HG02938 (cell line): ENCODE measurements around the gene METTL4.
"Not testable (repeated sequence)": the region's sequence is repeated elsewhere in the genome, so short reads cannot be mapped to it uniquely, and the experiment has no call there.

Experiments
- ATAC-seq: cut with Tn5 transposase; IDR thresholded peaks from one replicate; pipeline ENCODE4 v1.9.1; 2021; ENCODE audit warnings: mild to moderate bottlenecking, moderate library complexity; ENCODE audit not compliant: unreplicated experiment

The METTL4 gene

DNA sequence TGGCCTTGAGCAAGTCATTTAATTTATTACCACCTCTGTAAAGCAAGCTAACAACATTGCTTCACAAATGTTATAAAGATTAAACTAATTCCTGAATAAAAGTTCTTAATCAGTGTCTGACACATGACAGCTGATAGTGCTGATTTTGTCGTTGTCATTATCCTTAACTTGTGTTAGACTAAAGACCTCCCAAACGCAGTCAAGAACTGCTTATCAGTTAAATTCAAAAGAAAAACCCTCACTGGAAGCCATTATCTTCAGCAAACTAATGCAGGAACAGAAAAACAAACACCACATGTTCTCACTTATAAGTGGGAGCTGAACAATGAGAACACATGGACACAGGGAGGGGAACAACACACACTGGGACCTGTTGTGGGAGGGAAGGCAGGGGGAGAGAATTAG lies 46.5 kb downstream of the METTL4 start:
- ATAC-seq: not testable (repeated sequence)

DNA sequence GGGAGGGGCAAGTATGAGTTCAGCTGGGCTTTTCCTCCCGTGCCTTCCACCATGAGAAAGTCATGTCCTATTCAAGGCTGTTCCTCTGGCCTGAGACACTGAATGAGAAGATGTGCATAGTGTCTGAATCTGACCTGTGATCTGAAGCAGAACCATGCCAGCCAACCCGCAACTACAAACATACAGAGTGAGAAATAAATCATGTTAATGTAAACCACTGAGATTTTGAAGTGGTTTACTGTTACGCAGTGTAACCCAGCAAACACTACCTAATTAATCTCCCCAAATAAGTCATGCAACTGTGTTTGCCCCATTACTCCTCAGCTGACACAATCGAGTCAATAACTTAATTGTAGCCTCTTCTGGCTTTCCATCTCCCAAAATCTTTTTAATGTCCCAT lies 49.2 kb downstream of the METTL4 start:
- no peak for ATAC-seq

DNA sequence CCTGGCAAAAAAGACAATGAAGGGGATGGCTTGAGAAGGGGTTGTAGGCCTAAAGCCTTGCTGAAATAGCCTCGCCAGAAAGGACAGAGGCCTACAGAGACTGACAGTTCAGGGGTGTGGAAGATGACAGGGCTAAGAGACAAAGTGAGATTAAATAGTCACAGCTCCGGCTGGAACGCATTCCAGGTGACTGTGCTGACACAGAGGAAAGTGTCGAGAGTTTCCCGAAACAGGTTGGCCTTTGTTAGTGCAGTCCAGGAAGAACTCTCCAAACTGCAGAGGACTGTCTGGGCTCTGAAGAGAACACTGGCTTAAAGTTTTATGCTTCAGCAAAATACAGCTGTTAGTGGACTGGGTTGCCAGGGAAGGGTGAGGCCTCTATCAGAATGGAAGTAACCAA lies 52.8 kb downstream of the METTL4 start:
- ATAC-seq: no peak

DNA sequence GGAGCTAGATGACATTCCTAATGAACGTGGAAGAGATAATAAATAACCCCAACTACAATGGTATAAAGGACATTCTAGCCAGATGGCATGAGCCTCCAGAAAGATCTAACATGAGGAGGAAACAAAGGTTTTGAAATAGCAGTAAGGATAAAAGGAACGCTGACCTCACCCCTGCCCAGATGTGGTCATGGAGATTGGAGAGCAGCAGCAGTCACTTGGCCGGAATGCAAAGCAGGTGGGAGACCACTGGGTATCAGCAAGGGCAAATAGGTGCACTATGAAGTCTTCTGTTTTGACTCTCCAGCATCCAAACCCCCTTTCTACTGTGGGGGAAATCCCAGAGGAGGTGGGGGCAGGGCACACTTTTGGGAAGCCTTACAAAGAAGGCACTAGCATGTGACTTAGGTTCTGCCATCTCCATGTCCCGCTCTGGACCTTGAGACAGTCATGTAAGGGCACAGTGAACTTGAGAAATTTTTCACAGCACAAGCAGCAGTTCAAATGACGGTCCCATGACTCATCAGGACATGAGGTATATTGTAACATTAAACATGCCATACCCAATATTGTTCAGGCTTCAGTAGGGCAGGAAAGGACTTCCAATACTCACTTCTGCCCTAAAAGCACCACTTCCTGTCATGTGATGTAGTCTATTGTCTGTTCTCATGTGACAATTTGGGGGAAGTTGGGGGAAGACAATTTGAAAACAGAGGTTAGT lies 55.2 kb downstream of the METTL4 start:
- ATAC-seq: no peak

DNA sequence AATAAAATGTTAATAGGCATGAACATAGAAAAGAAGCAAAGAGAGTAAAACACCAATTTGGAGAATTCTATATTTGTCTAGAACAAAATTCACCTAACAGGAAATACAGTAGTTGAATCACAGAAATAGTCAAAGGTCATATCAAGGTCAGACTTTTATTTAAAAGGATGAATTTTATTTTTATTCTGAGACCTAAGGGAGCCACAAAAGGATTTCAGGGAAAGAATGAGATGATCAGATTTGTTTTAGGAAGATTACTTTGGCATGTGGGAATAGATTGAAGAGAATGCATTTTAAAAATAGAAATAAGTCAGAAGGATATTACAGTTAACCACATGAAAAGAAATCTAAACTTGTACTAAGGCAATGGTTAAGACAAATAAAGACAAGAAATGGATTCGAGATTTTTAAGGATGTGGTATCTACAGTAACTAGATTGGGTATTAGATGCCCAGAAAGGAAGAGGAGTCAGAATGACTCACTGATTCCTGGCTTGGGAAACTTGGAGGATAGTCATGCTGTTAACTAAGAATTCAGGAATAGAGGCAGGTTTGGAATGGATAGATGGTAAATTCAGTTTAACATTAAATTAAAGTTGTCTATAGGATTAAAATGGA lies 56.0 kb downstream of the METTL4 start:
- no peak for ATAC-seq

DNA sequence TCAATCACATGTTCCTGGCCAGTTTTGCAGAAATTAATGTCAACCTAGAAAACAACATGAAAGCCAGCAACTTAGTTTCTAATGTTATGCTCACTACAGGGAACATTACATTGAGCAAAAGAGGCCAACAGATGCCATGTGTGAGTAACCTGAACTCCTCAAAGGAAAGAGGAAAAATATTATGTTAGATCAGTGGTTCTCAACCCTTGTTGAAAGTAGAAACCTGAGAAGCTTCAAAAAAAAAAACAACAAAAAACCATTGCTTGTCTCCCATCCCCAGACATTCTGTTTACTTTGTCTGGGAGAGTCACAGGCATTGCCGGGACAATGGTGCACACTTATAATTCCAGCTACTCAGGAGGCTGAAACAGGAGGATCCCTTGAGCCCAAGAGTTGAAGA lies 57.7 kb downstream of the METTL4 start:
- ATAC-seq: no peak

DNA sequence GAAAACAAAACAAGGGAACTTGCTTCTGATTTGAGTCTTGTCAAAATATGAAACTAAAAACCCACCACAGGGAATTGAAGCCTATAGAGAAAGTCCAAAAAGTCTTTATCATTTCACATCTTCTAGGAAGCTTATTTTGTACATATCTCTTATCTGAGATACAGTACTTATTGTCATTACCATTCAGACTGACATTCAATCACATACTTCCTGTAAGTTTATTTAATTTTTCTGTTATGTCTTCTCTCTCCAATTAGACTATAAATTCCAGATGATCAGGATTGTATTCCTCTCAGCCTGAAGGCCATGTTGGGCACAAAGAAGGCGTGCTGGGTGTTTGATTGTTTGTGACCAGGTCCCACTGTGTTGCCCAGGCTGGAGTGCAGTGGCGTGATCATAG lies 59.2 kb downstream of the METTL4 start:
- no peak for ATAC-seq

DNA sequence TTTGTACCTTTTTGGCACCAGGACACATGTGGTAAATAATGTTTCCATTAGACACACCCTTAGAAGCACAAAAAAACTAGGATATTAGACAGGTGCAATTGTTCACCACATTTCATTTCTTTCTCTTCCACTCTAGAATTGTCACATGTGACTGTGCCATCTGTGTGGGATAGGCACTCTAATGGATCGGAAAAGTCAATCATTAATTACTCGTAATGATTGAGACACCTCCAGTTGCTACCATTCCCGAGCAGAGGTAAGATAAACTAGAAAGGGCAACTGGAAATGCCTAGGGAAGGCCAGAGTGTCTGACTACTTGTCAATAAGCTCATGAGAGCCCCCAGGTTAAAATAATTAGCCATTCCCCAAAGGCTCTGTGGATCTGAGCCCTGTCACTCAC lies 59.9 kb downstream of the METTL4 start:
- ATAC-seq: no peak

DNA sequence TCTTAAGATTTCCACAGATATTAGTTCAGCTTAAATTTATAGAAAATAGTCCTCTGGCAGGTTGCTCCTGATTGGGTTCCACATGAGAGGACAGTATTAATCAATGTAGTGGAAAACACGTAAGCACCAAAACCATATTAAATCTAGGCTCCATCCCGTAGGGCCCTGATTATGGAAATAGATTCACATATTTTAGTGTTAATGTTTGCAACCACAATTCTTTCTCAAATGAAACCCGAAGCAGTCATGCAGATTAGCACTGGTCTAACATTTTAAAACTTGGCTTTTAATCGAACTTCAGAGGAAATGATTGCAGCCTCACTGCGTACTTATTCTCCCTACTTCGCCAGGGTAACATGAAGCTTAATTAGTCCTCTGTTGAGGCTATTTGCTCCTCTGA lies 60.9 kb downstream of the METTL4 start:
- no peak for ATAC-seq

DNA sequence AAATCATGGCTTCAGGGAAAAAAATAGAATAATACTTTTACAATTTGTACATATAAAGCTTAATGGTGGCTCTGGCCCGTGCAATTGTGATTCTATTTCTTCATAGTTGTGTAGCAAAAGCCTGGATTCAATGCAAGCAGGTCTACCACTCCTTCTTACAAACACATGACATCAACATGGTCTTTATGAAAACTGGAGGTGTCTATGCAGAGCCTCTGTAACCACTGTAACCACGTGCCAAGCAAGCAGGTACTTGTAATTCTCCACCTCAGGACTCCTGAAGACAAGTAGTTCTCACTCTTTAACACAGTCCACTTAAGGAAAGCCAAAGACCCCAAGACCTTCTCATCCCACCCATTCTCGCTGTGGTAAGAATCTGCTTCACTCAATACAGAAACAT lies 62.6 kb downstream of the METTL4 start:
- ATAC-seq: no peak

DNA sequence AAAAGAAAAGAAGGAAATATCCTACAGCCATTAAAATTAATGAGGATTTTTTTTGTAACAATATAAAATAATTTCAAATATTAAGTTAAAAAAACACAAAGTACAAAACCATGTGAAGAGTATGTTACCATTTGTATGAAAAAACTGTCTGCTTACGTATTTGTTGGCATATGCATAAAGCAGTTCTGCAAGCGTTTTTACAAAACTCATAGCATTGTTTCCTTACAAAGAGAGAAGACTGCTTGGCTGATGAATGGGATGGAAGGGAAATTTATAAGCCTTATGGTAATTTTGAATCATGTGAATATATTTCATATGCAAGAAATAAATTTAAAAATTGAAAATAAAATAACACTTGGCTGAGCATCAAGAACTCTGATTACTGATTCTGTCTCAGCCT lies 63.1 kb downstream of the METTL4 start:
- ATAC-seq: no peak

DNA sequence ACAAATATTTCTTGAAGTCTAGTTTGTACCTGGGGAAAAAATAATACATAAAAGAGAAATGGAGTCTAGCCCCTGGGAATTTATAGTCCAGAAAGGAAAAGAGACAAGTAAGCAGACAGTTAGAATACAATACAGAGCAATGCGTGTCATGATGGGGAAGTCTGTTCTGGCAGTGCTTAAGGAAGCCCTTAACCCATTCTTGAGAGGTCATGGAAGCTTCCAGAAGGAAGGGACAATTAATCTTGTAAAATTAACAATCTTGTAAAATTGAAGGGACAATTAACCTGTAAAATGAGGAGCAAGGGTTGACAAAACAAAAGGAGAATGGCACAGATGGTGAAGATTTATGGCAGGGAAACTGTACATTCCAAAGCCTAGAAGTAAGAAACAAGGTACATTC lies 66.7 kb downstream of the METTL4 start:
- no peak for ATAC-seq

DNA sequence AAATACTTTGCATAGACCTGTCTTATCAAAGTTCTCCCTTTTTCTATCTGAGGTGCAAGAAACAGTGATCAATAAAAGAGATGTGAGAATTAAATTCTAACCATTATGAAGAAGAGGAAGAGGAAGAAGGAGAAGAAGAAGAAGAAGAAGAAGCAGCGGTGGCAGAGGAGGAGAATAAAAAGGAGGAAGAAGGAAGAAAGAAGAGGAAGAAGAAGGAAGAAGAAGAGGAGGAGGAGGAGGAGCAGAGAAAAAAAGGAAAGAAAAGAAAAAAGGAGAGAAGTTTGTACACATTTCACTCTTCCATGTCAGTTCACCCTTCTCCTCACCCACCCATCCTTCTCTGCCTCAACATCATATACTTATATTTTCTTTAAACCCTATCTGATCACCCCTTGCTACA lies 68.4 kb downstream of the METTL4 start:
- no peak for ATAC-seq

DNA sequence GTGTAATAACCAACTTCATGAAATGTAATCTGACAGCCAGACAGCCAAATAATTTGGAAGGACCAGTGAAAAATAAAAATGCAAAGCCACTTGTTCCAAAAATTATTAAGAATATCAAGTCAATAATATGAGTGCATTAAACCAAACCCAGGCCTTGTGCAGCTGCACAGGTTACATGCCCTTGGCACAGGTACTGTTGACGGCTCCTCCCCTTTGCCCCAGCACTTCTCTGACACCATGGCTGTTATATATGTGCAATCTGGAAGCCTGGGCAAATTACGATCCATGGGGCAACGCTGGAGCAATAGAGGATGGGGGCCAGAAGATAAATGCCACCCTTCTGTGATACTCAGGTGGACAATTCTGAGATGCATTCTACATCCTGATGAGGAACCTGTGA lies 68.9 kb downstream of the METTL4 start:
- no peak for ATAC-seq

DNA sequence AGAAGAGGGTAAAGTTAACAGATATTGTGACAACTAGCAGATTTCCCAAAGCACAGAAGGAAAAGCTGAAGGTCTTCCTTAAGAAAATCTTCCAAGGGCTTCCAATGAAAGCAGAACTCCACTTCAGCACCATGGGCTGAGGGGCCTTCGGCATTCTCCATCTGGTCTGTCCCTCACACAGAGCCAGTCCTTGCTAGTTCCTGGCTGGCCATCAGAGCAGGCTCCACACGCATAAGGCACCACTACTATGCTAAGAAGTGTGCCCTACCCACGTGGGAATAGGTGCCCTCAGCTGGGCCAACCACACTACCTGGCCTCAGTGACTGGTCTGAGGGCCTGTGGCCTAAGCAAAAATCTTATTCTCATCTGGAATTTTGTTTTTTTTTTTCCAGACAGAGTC lies 73.5 kb downstream of the METTL4 start:
- no peak for ATAC-seq

DNA sequence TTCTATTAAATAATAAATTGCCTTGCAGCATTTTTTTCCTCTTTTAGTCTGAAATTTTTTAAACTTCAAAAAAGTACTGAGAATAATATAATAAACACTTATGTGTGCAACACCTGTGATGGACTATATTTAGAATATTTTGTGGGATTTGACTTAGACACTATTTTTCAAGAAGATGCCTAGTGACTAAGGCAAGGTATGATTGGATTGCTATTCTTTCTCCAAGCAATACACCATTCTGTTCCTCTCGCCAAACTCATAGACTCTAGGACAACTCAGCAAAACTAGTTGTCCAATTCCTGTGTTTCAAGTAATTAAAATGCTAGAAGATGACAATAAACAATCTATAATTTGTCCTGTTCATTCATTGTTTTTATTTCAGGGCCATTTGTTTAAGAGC lies 75.9 kb downstream of the METTL4 start:
- no peak for ATAC-seq

DNA sequence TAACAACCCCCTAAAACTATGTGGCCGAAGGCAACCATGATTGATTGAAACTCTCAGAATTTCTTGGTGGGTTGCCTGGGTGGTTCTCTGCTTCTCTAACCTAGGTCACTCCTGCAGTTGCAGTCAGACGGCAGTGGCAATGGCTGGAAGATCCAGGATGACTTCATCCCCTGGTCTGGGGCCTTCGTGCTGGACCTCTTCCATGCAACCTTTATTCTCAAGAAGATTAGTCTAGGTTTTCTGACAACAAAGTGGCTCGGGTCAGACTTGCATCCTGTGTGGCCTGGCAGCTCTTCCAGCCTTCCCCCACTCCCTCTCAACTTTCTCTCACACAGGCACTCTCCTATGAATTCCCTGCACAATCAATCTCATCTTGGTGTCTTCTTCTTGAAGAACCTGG lies 76.4 kb downstream of the METTL4 start:
- no peak for ATAC-seq
